ENCODE data around the gene CLIC2.
"Not testable (repeated sequence)": the region's sequence is repeated elsewhere in the genome, so short reads cannot be mapped to it uniquely, and the experiment has no call there.

CLIC2 gene

GRCh38 chrX:155334486-155335336, at the start of gene CLIC2:
Gene CLIC2 (minus strand): TSS chrX:155334614. CDS start chrX:155334427, 187 bp downstream.
- H3K9me3 ChIP-seq (ENCODE audit: control insufficient read depth, insufficient read depth, low read length): peaks cover 10% of the 10 kb centered on the region; the same call in 1 of the 2 replicates
- H3K4me1 ChIP-seq (ENCODE audit: control insufficient read depth, insufficient read depth, low read length): no peaks in the 10 kb centered on the region
- no peak within 1 kb of the TSS for H3K4me3 ChIP-seq (ENCODE audit: low read depth, low read length)
- no peak within 1 kb of the TSS for H3K27ac ChIP-seq (ENCODE audit: low read depth, low read length)
- no peaks in the 10 kb centered on the region for H3K36me3 ChIP-seq (ENCODE audit: control insufficient read depth, insufficient read depth, low read length)
- no peaks in the 10 kb centered on the region for H3K27me3 ChIP-seq (ENCODE audit: control insufficient read depth, insufficient read depth, low read length)
- H3K9ac ChIP-seq (ENCODE audit: low read depth, low read length): no peak within 1 kb of the TSS

DNA sequence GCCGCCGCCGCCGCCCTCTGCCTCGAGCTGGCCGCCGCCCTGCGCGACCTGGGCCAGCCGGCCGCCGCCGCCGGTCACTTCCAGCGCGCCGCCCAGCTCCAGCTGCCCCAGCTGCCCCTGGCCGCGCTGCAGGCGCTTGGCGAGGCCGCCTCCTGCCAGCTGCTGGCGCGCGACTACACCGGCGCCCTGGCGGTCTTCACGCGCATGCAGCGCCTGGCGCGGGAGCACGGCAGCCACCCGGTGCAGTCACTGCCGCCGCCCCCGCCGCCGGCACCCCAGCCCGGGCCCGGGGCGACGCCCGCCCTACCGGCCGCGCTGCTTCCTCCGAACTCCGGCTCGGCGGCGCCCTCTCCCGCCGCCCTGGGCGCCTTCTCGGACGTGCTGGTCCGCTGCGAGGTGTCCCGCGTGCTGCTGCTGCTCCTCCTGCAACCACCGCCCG, 48.1 kb upstream of the CLIC2 start:
- H3K27ac ChIP-seq (ENCODE audit: low read depth, low read length); H3K4me1 ChIP-seq (ENCODE audit: control insufficient read depth, insufficient read depth, low read length); H3K27me3 ChIP-seq (ENCODE audit: control insufficient read depth, insufficient read depth, low read length); H3K9ac ChIP-seq (ENCODE audit: low read depth, low read length); H3K4me3 ChIP-seq (ENCODE audit: low read depth, low read length); H3K9me3 ChIP-seq (ENCODE audit: control insufficient read depth, insufficient read depth, low read length); H3K36me3 ChIP-seq (ENCODE audit: control insufficient read depth, insufficient read depth, low read length): not testable (repeated sequence)

DNA sequence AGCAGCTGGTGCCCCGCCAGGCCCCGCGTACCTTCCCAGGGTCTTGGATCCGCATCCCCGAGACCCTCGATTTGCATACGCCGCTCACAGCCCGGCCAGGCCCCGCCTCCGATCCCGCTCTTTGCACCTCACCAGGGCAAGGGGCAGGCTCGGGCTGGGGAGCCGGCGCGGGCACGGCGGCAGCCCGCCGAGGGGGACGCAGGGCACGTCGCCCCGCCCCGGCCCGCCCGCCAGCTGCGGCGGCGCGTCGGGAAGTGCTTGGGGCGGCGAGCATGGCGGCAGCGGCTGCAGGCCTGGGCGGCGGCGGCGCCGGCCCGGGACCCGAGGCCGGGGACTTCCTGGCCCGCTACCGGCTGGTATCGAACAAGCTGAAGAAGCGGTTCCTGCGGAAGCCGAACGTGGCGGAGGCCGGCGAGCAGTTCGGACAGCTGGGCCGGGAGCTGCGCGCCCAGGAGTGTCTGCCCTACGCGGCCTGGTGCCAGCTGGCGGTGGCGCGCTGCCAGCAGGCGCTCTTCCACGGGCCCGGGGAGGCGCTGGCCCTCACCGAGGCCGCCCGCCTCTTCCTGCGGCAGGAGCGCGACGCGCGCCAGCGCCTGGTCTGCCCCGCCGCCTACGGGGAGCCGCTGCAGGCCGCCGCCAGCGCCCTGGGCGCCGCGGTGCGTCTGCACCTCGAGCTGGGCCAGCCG, 47.6 kb upstream of the CLIC2 start, which contains the start of gene F8A2:
TSS of gene F8A2 (plus strand) at position 253 of the 686 bp plus-strand sequence. CDS start at position 273, 20 bp downstream.
- H3K4me3 ChIP-seq (ENCODE audit: low read depth, low read length); H3K27me3 ChIP-seq (ENCODE audit: control insufficient read depth, insufficient read depth, low read length); H3K36me3 ChIP-seq (ENCODE audit: control insufficient read depth, insufficient read depth, low read length); H3K27ac ChIP-seq (ENCODE audit: low read depth, low read length); H3K9ac ChIP-seq (ENCODE audit: low read depth, low read length); H3K9me3 ChIP-seq (ENCODE audit: control insufficient read depth, insufficient read depth, low read length); H3K4me1 ChIP-seq (ENCODE audit: control insufficient read depth, insufficient read depth, low read length): not testable (repeated sequence)

DNA sequence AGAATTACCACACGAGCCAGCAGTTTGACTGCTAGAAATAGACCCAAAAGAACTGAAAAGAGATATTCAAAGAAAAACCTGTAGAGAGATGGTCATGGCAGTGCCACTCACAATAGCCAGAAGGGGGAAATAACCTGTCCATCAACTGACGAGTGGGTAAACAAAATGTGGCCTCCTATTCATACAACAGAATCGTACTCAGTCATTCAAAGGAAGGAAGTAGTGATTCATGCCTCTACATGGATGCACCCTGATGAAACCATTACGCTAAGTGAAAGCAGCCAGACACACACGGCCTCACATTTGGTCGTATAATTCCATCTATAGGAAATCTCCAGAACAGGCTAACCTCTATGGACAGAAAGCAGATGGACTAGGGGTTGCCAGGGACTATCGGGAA, 45.4 kb upstream of the CLIC2 start:
- not testable (repeated sequence) for H3K4me3 ChIP-seq (ENCODE audit: low read depth, low read length); H3K27me3 ChIP-seq (ENCODE audit: control insufficient read depth, insufficient read depth, low read length); H3K9me3 ChIP-seq (ENCODE audit: control insufficient read depth, insufficient read depth, low read length); H3K4me1 ChIP-seq (ENCODE audit: control insufficient read depth, insufficient read depth, low read length); H3K9ac ChIP-seq (ENCODE audit: low read depth, low read length); H3K27ac ChIP-seq (ENCODE audit: low read depth, low read length); H3K36me3 ChIP-seq (ENCODE audit: control insufficient read depth, insufficient read depth, low read length)

GRCh38 chrX:155373777-155374458, 39.5 kb upstream of the CLIC2 start:
- H3K9ac ChIP-seq (ENCODE audit: low read depth, low read length); H3K4me1 ChIP-seq (ENCODE audit: control insufficient read depth, insufficient read depth, low read length); H3K27me3 ChIP-seq (ENCODE audit: control insufficient read depth, insufficient read depth, low read length); H3K9me3 ChIP-seq (ENCODE audit: control insufficient read depth, insufficient read depth, low read length); H3K4me3 ChIP-seq (ENCODE audit: low read depth, low read length); H3K36me3 ChIP-seq (ENCODE audit: control insufficient read depth, insufficient read depth, low read length); H3K27ac ChIP-seq (ENCODE audit: low read depth, low read length): not testable (repeated sequence)

DNA sequence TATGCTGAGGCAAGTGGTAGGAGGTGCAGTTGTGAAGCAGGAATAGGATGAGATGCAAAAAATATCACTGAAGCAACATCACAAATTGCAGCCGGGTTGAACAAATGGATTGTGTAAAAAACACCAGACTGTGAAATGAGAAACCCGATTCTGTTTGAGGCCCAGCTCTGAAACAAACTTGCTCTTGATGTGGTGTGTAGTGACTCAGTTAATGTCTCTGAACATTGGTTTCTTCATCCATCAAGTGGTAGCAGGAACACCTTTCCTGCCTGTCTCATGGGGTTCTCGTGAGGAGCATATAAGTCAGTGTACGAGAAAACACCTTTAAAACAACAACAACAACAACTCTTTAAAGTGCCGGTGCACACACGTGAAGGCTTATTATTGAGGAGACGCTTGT, 29.3 kb upstream of the CLIC2 start:
- H3K9ac ChIP-seq (ENCODE audit: low read depth, low read length); H3K4me1 ChIP-seq (ENCODE audit: control insufficient read depth, insufficient read depth, low read length); H3K36me3 ChIP-seq (ENCODE audit: control insufficient read depth, insufficient read depth, low read length); H3K9me3 ChIP-seq (ENCODE audit: control insufficient read depth, insufficient read depth, low read length); H3K4me3 ChIP-seq (ENCODE audit: low read depth, low read length); H3K27ac ChIP-seq (ENCODE audit: low read depth, low read length); H3K27me3 ChIP-seq (ENCODE audit: control insufficient read depth, insufficient read depth, low read length): not testable (repeated sequence)

- H3K4me3 ChIP-seq (ENCODE audit: low read depth, low read length); H3K27me3 ChIP-seq (ENCODE audit: control insufficient read depth, insufficient read depth, low read length); H3K36me3 ChIP-seq (ENCODE audit: control insufficient read depth, insufficient read depth, low read length); H3K27ac ChIP-seq (ENCODE audit: low read depth, low read length); H3K9me3 ChIP-seq (ENCODE audit: control insufficient read depth, insufficient read depth, low read length); H3K9ac ChIP-seq (ENCODE audit: low read depth, low read length); H3K4me1 ChIP-seq (ENCODE audit: control insufficient read depth, insufficient read depth, low read length): not testable (repeated sequence)
These were observed 15.0 kb upstream of the CLIC2 start for GRCh38 chrX:155349448-155349847.

DNA sequence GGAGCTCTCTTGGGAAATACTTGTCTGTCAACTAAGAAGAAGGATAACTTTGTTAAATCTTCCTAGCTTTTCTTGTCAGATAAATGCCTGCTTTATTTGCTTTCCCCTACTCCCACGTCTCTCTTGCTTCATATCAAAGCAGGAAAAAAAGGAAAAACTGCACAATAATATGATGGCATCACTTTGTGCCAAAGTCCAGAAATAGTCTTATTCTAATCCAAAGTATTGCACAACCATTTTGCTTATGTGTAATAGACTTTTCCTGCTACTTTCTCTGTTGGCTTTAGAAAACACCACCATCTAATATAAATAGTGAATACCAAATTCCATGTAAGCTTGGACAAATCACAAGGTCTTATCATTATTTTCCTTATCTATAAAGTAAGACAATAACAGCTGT, 11.3 kb upstream of the CLIC2 start:
- not testable (repeated sequence) for H3K27ac ChIP-seq (ENCODE audit: low read depth, low read length); H3K36me3 ChIP-seq (ENCODE audit: control insufficient read depth, insufficient read depth, low read length); H3K27me3 ChIP-seq (ENCODE audit: control insufficient read depth, insufficient read depth, low read length); H3K9me3 ChIP-seq (ENCODE audit: control insufficient read depth, insufficient read depth, low read length); H3K4me3 ChIP-seq (ENCODE audit: low read depth, low read length); H3K4me1 ChIP-seq (ENCODE audit: control insufficient read depth, insufficient read depth, low read length); H3K9ac ChIP-seq (ENCODE audit: low read depth, low read length)

GRCh38 chrX:155335337-155335712, 911 bp upstream of the CLIC2 start:
- not testable (repeated sequence) for H3K9ac ChIP-seq (ENCODE audit: low read depth, low read length); H3K27ac ChIP-seq (ENCODE audit: low read depth, low read length); H3K4me3 ChIP-seq (ENCODE audit: low read depth, low read length); H3K4me1 ChIP-seq (ENCODE audit: control insufficient read depth, insufficient read depth, low read length); H3K36me3 ChIP-seq (ENCODE audit: control insufficient read depth, insufficient read depth, low read length); H3K9me3 ChIP-seq (ENCODE audit: control insufficient read depth, insufficient read depth, low read length); H3K27me3 ChIP-seq (ENCODE audit: control insufficient read depth, insufficient read depth, low read length)

DNA sequence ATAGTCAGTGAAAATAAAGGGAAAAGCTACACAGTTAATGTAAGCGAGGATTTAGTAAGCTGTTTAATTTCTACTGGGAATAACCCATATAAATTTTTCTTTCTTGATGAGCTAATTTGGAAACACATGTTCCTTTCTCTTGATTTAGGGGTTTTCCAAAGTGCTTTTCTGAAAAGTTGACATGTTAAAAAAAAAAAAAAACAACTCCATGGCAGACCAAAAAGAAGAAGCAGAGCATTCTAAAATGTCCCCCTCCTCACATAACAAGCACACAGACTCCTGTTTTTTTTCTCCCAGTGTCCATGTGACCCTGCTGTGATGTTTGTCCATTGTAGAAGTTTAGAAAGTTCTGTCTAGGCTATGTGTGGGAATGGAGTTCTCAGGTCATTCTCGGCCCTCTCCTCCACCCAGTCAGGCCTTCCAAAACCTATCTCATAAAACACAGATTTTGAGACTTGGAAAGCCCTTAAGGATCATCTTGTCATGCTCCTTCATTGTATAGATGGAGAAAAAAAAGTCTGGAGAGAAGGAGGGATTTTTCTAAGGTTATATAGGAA, 792 bp downstream of the CLIC2 start:
- no peak overlapping the region for H3K27ac ChIP-seq (ENCODE audit: low read depth, low read length)
- H3K36me3 ChIP-seq (ENCODE audit: control insufficient read depth, insufficient read depth, low read length): no peaks in the 10 kb centered on the region
- H3K9me3 ChIP-seq (ENCODE audit: control insufficient read depth, insufficient read depth, low read length): peaks cover 12% of the 10 kb centered on the region; the same call in 1 of the 2 replicates
- H3K27me3 ChIP-seq (ENCODE audit: control insufficient read depth, insufficient read depth, low read length): no peaks in the 10 kb centered on the region
- H3K4me1 ChIP-seq (ENCODE audit: control insufficient read depth, insufficient read depth, low read length): no peaks in the 10 kb centered on the region
- no peak overlapping the region for H3K4me3 ChIP-seq (ENCODE audit: low read depth, low read length)
- H3K9ac ChIP-seq (ENCODE audit: low read depth, low read length): no peak overlapping the region

GRCh38 chrX:155330992-155331391, 3.4 kb downstream of the CLIC2 start:
- H3K36me3 ChIP-seq (ENCODE audit: control insufficient read depth, insufficient read depth, low read length): no peaks in the 10 kb centered on the region
- H3K27ac ChIP-seq (ENCODE audit: low read depth, low read length): no peak overlapping the region
- H3K9ac ChIP-seq (ENCODE audit: low read depth, low read length): no peak overlapping the region
- H3K27me3 ChIP-seq (ENCODE audit: control insufficient read depth, insufficient read depth, low read length): no peaks in the 10 kb centered on the region
- H3K4me1 ChIP-seq (ENCODE audit: control insufficient read depth, insufficient read depth, low read length): no peaks in the 10 kb centered on the region
- H3K9me3 ChIP-seq (ENCODE audit: control insufficient read depth, insufficient read depth, low read length): peaks cover 28% of the 10 kb centered on the region
- H3K4me3 ChIP-seq (ENCODE audit: low read depth, low read length): no peak overlapping the region
